A204.1 (cell line): ENCODE results near the gene RIMS4.

Experiments used
- FAIRE-seq: peaks from 2 replicates; lab custom pipeline; 2012; peaks lifted over from hg19 to GRCh38; lab: Jason Lieb, UNC

The RIMS4 gene

GRCh38 chr20:44739942-44740341 lies 70.4 kb downstream of the RIMS4 start:
- FAIRE-seq: no peak

- no peak for FAIRE-seq
Measured at GRCh38 chr20:44738813-44739477, 71.4 kb downstream of the RIMS4 start.

GRCh38 chr20:44737116-44737515 lies 73.2 kb downstream of the RIMS4 start:
- no peak for FAIRE-seq

- FAIRE-seq: no peak
Measured at GRCh38 chr20:44736170-44737021, 74.0 kb downstream of the RIMS4 start.

- FAIRE-seq: no peak
Measured at GRCh38 chr20:44735816-44736169, 74.6 kb downstream of the RIMS4 start.

- no peak for FAIRE-seq
Measured at GRCh38 chr20:44734938-44735337, 75.4 kb downstream of the RIMS4 start.

- no peak for FAIRE-seq
Measured at GRCh38 chr20:44733341-44734069, 76.8 kb downstream of the RIMS4 start.

GRCh38 chr20:44732327-44732726 lies 78.0 kb downstream of the RIMS4 start:
- no peak for FAIRE-seq

- no peak for FAIRE-seq
Measured at GRCh38 chr20:44731657-44732056, 78.7 kb downstream of the RIMS4 start.

- FAIRE-seq: no peak
Measured at GRCh38 chr20:44730441-44730840, 79.9 kb downstream of the RIMS4 start.

GRCh38 chr20:44728801-44729443 lies 81.4 kb downstream of the RIMS4 start:
- no peak for FAIRE-seq

GRCh38 chr20:44727651-44728050 lies 82.7 kb downstream of the RIMS4 start:
- FAIRE-seq: no peak

GRCh38 chr20:44727039-44727438 lies 83.3 kb downstream of the RIMS4 start:
- FAIRE-seq: no peak

GRCh38 chr20:44725837-44726236 lies 84.5 kb downstream of the RIMS4 start:
- FAIRE-seq: no peak

- no peak for FAIRE-seq
Measured at GRCh38 chr20:44724423-44725091, 85.8 kb downstream of the RIMS4 start.

GRCh38 chr20:44723798-44724362 lies 86.5 kb downstream of the RIMS4 start:
- FAIRE-seq: no peak

- no peak for FAIRE-seq
Measured at GRCh38 chr20:44723391-44723790, 87.0 kb downstream of the RIMS4 start.

GRCh38 chr20:44722990-44723389 lies 87.4 kb downstream of the RIMS4 start:
- no peak for FAIRE-seq

- FAIRE-seq: no peak
Measured at GRCh38 chr20:44721785-44722054, 88.6 kb downstream of the RIMS4 start.

- no peak for FAIRE-seq
Measured at GRCh38 chr20:44720997-44721784, 89.2 kb downstream of the RIMS4 start.

- FAIRE-seq: no peak
Measured at GRCh38 chr20:44720621-44720996, 89.7 kb downstream of the RIMS4 start.
